ENCODE results near the gene ZNF444.

GRCh38 chr19:56176881-56177280 is 35.8 kb downstream of the ZNF444 start:
- no peak for TF ChIP-seq EZH2 (IDR thresholded peaks at IDR 0.05; ENCODE audit: low read length, missing control alignments)
- TF ChIP-seq, protein P1, sequence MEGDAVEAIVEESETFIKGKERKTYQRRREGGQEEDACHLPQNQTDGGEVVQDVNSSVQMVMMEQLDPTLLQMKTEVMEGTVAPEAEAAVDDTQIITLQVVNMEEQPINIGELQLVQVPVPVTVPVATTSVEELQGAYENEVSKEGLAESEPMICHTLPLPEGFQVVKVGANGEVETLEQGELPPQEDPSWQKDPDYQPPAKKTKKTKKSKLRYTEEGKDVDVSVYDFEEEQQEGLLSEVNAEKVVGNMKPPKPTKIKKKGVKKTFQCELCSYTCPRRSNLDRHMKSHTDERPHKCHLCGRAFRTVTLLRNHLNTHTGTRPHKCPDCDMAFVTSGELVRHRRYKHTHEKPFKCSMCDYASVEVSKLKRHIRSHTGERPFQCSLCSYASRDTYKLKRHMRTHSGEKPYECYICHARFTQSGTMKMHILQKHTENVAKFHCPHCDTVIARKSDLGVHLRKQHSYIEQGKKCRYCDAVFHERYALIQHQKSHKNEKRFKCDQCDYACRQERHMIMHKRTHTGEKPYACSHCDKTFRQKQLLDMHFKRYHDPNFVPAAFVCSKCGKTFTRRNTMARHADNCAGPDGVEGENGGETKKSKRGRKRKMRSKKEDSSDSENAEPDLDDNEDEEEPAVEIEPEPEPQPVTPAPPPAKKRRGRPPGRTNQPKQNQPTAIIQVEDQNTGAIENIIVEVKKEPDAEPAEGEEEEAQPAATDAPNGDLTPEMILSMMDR (conservative IDR thresholded peaks at IDR 0.05 in 1 of 2, IDR thresholded peaks at IDR 0.05 in 1 of 2; ENCODE audit: low read depth in 1 of 2, low read length in 2 of 2): no peak
